NCI-H1930 (cell line): ENCODE results near the gene COL27A1.

ENCODE experiments used
- DNase-seq, 2 experiments: peaks; one replicate each; lab custom pipeline; 2025; lab: John Stamatoyannopoulos, UW

Gene COL27A1

DNA sequence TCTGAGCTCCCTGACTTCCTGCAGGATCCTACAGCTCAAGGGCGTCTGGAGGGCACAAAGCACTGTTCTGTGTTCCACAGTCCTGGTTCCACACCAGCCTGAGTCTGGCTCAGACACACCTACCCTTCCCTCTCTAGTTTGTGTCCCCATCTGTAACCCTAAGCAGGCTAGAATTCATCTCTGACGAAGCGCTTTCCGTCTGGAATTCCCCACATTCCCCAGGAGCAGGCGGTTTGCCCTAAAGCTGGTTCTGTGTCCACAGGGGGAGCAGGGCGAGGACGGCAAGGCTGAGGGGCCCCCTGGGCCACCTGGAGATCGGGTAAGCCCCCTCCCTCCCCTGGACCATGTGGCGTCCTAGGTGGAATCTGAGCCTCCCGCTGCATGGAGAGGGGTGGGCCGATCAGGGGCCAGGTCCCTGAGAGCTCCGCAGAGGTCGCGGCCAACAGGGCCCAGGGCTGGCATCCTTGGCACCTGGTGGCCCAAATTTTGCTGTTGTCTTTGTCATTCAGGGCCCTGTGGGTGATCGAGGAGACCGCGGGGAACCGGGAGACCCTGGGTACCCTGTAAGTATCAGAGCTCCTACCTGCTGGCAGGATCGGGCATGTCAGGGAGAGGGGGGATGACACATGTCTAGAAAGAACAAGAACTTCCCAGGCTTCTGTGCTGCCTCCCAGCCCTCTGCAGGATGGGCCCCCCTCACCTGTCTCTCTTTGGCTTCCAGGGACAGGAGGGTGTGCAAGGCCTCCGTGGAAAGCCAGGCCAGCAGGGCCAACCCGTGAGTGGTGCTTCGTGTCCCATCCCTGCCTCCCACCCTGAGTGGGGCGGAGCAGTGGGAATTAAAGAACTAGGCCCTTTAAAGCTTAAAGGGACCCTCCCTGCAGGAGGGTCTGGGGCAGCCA is 133.1 kb downstream of the COL27A1 start:
- DNase-seq: no peak

DNA sequence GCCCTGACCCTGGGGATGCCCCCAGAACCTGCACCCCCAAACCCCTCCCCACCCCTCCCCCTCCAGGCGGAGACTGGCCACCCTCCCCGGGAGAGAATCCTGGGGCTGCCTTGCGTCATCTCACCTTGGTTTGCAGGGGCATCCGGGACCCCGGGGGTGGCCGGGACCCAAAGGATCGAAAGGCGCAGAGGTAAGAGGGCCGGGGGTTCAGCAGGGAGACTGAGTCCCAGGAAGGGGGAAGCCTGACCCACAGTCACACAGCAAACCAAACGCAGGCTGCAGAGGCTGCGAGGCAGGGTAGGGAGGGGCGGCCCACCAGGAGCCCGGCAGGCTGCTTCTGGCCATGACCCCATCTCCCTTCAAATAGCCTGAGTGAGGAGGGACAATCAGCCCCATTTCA is 133.8 kb downstream of the COL27A1 start:
- no peak for DNase-seq

- no peak for DNase-seq
Measured at GRCh38 chr9:114289571-114290481, 134.5 kb downstream of the COL27A1 start.

DNA sequence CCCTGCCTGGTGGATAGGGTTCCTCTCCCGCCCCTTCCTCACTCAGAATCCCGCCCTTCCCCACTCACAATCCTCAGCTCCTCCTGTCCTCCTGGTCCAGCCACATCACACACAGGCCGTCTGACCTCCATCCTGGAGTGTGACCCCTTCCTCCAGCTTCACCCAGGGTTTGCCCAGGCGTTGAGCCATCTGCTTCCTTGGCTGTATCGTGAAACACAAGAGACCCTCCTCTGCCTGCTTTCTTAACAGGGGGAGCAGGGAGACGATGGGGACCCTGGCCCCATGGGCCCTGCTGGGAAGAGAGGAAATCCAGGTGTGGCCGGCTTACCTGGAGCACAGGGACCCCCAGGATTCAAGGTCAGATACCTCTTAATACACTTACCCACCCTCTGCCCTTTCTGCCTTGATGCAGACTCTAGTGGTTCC is 135.2 kb downstream of the COL27A1 start:
- DNase-seq: no peak

GRCh38 chr9:114291064-114291474 is 135.7 kb downstream of the COL27A1 start:
- peak; percentile 25 to 52 for DNase-seq

DNA sequence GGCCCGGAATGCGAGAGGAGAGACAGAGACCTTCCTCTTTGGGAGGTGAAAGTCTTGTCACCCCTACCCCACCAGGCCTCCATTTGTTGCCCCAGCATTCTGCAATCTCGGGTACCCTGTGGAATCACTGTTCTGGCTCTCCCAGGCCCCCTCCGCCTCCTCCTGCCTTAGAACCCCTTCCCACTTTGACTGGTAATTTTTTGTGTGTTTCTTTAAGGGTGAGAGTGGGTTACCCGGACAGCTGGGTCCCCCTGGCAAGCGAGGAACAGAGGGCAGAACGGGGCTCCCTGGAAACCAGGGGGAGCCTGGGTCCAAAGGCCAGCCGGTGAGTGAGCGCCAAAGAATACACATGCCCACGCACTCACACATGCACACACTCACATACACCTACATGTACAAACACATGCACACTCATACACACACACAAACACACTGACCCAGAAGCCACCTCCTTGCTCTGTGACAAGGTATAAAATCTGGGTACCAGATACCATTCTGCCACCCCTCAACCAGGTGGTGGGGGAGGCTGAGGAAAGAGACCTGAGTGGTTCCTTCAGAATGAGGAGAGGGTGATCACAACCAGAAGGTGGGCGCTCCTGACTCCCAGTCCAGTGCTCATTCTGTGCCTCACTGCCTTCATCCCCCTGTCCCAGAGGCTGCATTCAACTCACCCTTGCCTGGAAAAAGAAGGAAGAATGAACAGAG is 136.7 kb downstream of the COL27A1 start:
- no peak for DNase-seq

- no peak for DNase-seq
Measured at GRCh38 chr9:114294664-114295063, 139.3 kb downstream of the COL27A1 start.

GRCh38 chr9:114296338-114296737 is 141.0 kb downstream of the COL27A1 start:
- no peak for DNase-seq

GRCh38 chr9:114299286-114300152 is 144.2 kb downstream of the COL27A1 start:
- no peak for DNase-seq

GRCh38 chr9:114300153-114300845 is 145.0 kb downstream of the COL27A1 start:
- no peak for DNase-seq

DNA sequence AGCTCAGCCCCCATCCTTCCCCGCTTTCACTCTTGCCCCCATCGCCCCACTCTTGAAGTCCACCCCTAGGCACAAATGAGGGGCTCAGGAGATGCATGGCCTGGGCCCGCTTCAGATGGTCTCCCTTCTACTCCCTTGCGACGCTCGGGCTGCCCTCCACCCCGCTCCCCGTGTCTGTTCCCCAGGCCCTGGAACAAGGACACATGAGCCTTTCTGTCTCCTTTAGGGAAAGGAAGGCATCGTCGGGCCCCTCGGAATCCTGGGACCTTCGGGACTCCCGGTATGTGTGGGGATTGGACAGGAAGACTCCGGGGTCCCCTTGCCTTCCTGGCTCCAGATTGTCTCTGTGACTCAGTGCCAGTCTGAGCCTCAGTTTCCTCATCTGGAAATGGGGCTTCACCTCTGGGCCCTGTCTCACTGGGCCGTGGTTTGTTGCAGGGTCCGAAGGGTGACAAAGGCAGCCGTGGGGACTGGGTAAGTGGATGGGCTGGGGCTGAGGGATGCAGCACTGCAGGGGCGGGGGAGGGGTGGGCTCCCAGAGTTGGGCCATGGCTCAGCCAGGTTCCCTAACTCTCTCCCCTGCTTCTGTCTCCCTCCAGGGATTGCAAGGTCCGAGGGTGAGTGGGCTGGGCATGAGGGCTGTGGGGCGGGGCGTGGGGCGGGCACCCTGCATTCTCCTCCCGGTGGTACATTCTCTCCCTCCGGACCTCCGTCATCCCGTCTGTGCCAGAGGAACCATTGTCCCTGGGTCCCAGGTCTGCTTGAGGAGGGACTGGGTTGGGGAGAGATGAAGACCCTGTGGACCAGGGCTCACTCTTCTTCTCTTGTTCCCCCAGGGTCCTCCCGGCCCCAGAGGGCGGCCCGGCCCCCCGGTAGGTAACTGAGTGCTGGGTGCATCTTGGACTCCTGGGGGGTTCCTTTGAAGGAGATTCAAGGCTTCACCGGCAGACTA is 145.8 kb downstream of the COL27A1 start:
- DNase-seq: no peak

DNA sequence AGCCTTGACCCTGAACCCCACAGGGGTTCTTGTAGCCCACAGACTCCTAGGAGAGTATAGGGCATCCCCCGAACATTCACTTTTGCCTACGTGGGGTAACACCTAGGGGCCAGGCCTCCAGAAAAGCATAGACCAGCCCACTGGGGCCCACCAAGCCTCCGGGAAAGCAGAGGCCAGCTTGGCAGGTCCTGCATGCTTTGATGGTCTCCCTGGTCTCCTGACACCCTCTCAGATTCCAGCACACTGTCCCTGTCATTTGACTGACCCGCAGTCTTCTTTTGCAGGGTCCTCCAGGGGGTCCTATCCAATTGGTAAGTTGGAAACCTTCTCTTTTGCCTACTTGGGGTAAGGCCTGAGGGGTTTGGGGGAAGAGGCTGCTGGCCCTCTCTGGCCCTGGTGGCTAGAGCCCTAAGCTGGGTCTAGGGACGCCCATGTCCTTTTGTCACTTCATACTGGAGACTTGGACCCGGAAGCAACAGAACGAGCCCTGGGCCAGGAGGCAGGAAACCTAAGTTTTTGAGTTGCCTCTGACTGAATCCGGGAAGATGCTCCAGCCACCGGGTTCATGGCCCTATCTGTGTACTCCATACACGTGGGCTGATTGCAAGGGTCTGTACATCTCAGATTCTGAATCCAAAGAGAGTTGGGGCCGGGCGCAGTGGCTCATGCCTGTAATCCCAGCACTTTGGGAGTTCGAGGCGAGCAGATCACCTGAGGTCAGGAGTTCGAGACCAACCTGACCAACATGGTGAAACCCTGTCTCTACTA is 146.6 kb downstream of the COL27A1 start:
- no peak for DNase-seq

- no peak for DNase-seq
Measured at GRCh38 chr9:114302727-114303126, 147.4 kb downstream of the COL27A1 start.

DNA sequence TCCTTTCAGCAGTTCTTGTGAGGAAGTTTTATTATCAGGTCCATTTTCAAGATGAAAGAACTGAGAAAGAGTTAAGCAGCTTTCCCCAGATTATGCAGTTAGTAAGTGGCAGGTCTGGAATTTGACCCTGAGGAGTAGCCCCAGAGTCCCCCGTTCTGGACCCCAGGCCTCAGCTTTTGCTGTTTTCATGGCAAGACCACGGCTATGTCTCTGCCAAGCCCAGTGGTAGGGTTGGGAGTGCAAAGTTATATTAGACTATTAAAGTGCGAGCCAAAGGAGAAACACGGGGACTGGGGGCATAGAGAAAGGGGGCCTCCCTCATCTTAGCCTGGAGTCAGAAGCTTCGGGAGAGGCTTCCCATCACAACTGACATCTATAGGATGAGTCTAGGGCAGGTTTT is 148.2 kb downstream of the COL27A1 start:
- DNase-seq: no peak

GRCh38 chr9:114303977-114304376 is 148.6 kb downstream of the COL27A1 start:
- DNase-seq: no peak

- no peak for DNase-seq
Measured at GRCh38 chr9:114304416-114305188, 149.3 kb downstream of the COL27A1 start.

DNA sequence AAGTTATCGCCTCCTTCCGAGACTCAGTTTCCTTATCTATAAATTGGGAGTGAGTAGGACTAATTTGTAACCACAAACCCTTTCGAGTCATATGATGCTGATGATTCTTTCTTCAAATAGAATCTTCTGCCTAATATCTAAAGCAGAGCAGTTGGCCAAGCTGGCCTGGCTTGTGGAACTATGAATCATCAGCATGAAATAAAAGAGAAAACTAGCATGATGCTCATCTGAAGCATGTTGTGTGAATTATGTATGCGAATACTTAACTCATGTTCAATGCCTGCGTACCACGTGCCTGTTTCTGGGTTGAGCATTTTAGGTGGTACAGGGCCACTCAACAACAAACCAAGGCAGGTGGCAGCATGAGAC is 152.5 kb downstream of the COL27A1 start:
- no peak for DNase-seq
